Subcutaneous abdominal adipose tissue (tissue), 5 donors: Measurements from ENCODE around the gene PRMT2.

ENCODE experiments used
- H3K27ac ChIP-seq: one replicate; pipeline ENCODE4 v1.7.0; 2013; ENCODE audit warnings: low read depth, mild to moderate bottlenecking, inconsistent platforms, low read length, moderate library complexity
- H3K27me3 ChIP-seq, 5 donors: one replicate each; pipeline ENCODE4 v1.7.0; 2013; ENCODE audit warnings: low read length in 5 of 5, inconsistent platforms in 1 of 5; ENCODE audit not compliant: control insufficient read depth in 5 of 5, insufficient read depth in 4 of 5
- H3K36me3 ChIP-seq, 5 donors: one replicate each; pipeline ENCODE4 v1.7.0; 2013; ENCODE audit warnings: low read length in 5 of 5; ENCODE audit not compliant: control insufficient read depth in 5 of 5, insufficient read depth in 5 of 5
- H3K4me1 ChIP-seq, 5 donors: one replicate each; pipeline ENCODE4 v1.7.0; 2013; ENCODE audit warnings: low read length in 5 of 5, mild to moderate bottlenecking in 3 of 5, moderate library complexity in 1 of 5; ENCODE audit not compliant: control insufficient read depth in 5 of 5, insufficient read depth in 5 of 5
- H3K4me3 ChIP-seq, 5 donors: one replicate each; pipeline ENCODE4 v1.7.0; 2013; ENCODE audit warnings: low read length in 5 of 5, low read depth in 1 of 5
- H3K9ac ChIP-seq, 5 donors: one replicate each; pipeline ENCODE4 v1.7.0; 2013; ENCODE audit warnings: low read length in 5 of 5, mild to moderate bottlenecking in 4 of 5, moderate library complexity in 3 of 5
- H3K9me3 ChIP-seq, 5 donors: one replicate each; pipeline ENCODE4 v1.7.0; 2013; ENCODE audit warnings: low read length in 5 of 5; ENCODE audit not compliant: control insufficient read depth in 5 of 5
- donor health status: healthy.
- donor health status: healthy.
- donor health status: healthy.
- donor health status: healthy.
- donor health status: healthy.

PRMT2 gene

GRCh38 chr21:46637952-46638746 is 2.7 kb downstream of the PRMT2 start:
- Histone ChIP-seq H3K27me3 (no peaks in the 10 kb centered on the region), H3K36me3 (peaks cover 0 to 21% (median 17%) of the 10 kb centered on the region in 5 donors), H3K27ac (peak overlapping the region; percentile 42), H3K9me3 (no peaks in the 10 kb centered on the region), H3K9ac (peak overlapping the region in 4 of 5 donors; percentile 48 to 67 (median 60)), H3K4me1 (peaks cover 4 to 42% (median 35%) of the 10 kb centered on the region in 5 donors), H3K4me3 (peak overlapping the region in 3 of 5 donors; percentile 1 to 46 (median 7))

- Histone ChIP-seq H3K9me3 (no peaks in the 10 kb centered on the region), H3K27ac (no peak overlapping the region), H3K27me3 (no peaks in the 10 kb centered on the region), H3K36me3 (peaks cover 3 to 36% (median 32%) of the 10 kb centered on the region in 5 donors), H3K4me3 (no peak overlapping the region), H3K4me1 (peaks cover 4 to 37% (median 30%) of the 10 kb centered on the region in 5 donors), H3K9ac (peak overlapping the region in 1 of 5 donors; percentile 40)
Observed at GRCh38 chr21:46639489-46640386, 4.3 kb downstream of the PRMT2 start.

- Histone ChIP-seq H3K4me1 (peaks cover 4 to 26% (median 20%) of the 10 kb centered on the region in 5 donors), H3K27ac (no peak overlapping the region)
Observed at GRCh38 chr21:46641656-46642055, 6.2 kb downstream of the PRMT2 start.

GRCh38 chr21:46643379-46644177 is 8.1 kb downstream of the PRMT2 start:
- Histone ChIP-seq H3K27ac (no peak overlapping the region), H3K4me3 (no peak overlapping the region), H3K9me3 (no peaks in the 10 kb centered on the region), H3K4me1 (peaks cover 0 to 8% (median 2%) of the 10 kb centered on the region in 5 donors), H3K36me3 (peaks cover 8 to 67% (median 60%) of the 10 kb centered on the region in 5 donors), H3K9ac (no peak overlapping the region), H3K27me3 (no peaks in the 10 kb centered on the region)

More at GRCh38 chr21:46641656-46642055, 6.2 kb downstream of the PRMT2 start:
- Histone ChIP-seq H3K36me3 (peaks cover 8 to 55% (median 50%) of the 10 kb centered on the region in 5 donors), H3K27me3 (no peaks in the 10 kb centered on the region), H3K4me3 (no peak overlapping the region), H3K9me3 (no peaks in the 10 kb centered on the region), H3K9ac (no peak overlapping the region)

GRCh38 chr21:46645840-46646239 is 10.4 kb downstream of the PRMT2 start:
- Histone ChIP-seq H3K27ac (no peak overlapping the region), H3K36me3 (peaks cover 8 to 89% (median 83%) of the 10 kb centered on the region in 5 donors)

GRCh38 chr21:46646541-46647154 is 11.2 kb downstream of the PRMT2 start:
- no peaks in the 10 kb centered on the region for H3K9me3 ChIP-seq
- no peaks in the 10 kb centered on the region for H3K27me3 ChIP-seq
- peaks cover 8 to 90% (median 84%) of the 10 kb centered on the region in 5 donors for H3K36me3 ChIP-seq
- H3K27ac ChIP-seq, result no peak overlapping the region
- no peak overlapping the region for H3K4me3 ChIP-seq
- H3K9ac ChIP-seq, result no peak overlapping the region
- no peaks in the 10 kb centered on the region for H3K4me1 ChIP-seq

More at GRCh38 chr21:46645840-46646239, 10.4 kb downstream of the PRMT2 start:
- Histone ChIP-seq H3K27me3 (no peaks in the 10 kb centered on the region), H3K4me1 (no peaks in the 10 kb centered on the region), H3K9ac (no peak overlapping the region), H3K4me3 (no peak overlapping the region), H3K9me3 (no peaks in the 10 kb centered on the region)

GRCh38 chr21:46648539-46648938 is 13.1 kb downstream of the PRMT2 start:
- no peaks in the 10 kb centered on the region for H3K9me3 ChIP-seq
- H3K36me3 ChIP-seq, result peaks cover 20 to 97% (median 95%) of the 10 kb centered on the region in 5 donors
- H3K27ac ChIP-seq, result no peak overlapping the region
- H3K4me1 ChIP-seq, result no peaks in the 10 kb centered on the region
- H3K27me3 ChIP-seq, result no peaks in the 10 kb centered on the region
- H3K4me3 ChIP-seq, result no peak overlapping the region
- H3K9ac ChIP-seq, result no peak overlapping the region

GRCh38 chr21:46649356-46649755 is 13.9 kb downstream of the PRMT2 start:
- H3K36me3 ChIP-seq, result peaks cover 20 to 96% (median 92%) of the 10 kb centered on the region in 5 donors
- H3K9me3 ChIP-seq, result no peaks in the 10 kb centered on the region
- H3K4me1 ChIP-seq, result no peaks in the 10 kb centered on the region
- no peak overlapping the region for H3K4me3 ChIP-seq
- no peak overlapping the region for H3K27ac ChIP-seq
- no peaks in the 10 kb centered on the region for H3K27me3 ChIP-seq
- H3K9ac ChIP-seq, result no peak overlapping the region

GRCh38 chr21:46650476-46651098 is 15.1 kb downstream of the PRMT2 start:
- no peak overlapping the region for H3K27ac ChIP-seq
- H3K4me1 ChIP-seq, result no peaks in the 10 kb centered on the region
- H3K36me3 ChIP-seq, result peaks cover 32 to 96% (median 91%) of the 10 kb centered on the region in 5 donors
- peaks cover 0 to 11% (median 5%) of the 10 kb centered on the region in 5 donors for H3K9me3 ChIP-seq
- H3K4me3 ChIP-seq, result no peak overlapping the region
- H3K9ac ChIP-seq, result no peak overlapping the region
- no peaks in the 10 kb centered on the region for H3K27me3 ChIP-seq
